Measurements from ENCODE around the gene CACNA1C.

GRCh38 chr12:2375871-2376270 lies 323.1 kb downstream of the CACNA1C start:
- TF ChIP-seq CTCF (conservative IDR thresholded peaks at IDR 0.05; ENCODE audit: low read depth, low read length) (no peak), EZH2 (IDR thresholded peaks at IDR 0.05; ENCODE audit: borderline replicate concordance, low read depth, low read length, poor library complexity, severe bottlenecking) (no peak)

All from A673 (cell line).